ENCODE data around the gene HIPK2.

Gene HIPK2

DNA sequence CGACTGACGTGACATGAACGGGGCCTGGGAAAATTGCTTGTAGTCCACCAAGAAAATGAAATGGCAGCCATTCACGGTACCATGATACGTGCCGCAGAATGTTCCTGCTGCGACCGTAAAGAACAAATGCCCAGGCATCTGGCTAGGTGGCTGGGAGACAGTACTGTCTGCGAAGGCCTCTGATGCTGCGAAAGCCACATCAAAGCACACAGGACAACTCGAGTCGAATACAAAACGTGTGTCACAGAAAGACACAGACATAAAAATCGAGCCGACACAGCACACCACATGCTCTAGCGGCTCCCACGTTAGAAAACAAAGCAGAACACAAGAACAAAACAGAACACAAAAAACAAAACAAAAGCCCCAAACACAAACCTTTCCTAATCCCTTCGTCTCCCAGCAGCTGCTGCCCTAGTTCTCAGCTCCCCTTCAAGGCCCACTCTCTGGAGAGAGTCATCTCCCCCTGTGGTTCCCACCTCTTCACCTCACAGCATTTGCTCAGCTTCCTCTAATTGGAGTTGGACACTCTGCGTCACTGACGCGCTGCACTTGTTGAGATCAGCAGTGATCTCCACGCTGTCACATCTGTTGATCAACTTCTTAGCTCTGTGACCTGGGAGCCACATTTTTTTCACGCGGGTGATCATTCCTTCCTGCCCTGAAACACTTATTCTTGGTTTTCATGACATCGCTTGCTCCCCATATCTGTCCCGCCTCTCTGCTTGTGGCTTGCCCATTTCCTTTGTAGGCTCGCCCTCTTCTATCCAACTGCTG lies 142.1 kb downstream of the HIPK2 start:
- Histone ChIP-seq H3K4me3 (no peak overlapping the region), H3K27ac (no peak overlapping the region), H3K36me3 (ENCODE audit: insufficient read depth, low read length) (no peaks in the 10 kb centered on the region), H3K9ac (ENCODE audit: insufficient read length) (no peak overlapping the region), H3K9me3 (ENCODE audit: low read depth, low read length) (no peaks in the 10 kb centered on the region)
- no peak for DNase-seq (ENCODE audit: low read depth, low spot score)
- TF ChIP-seq FOXP2 (optimal IDR thresholded peaks at IDR 0.05; ENCODE audit: control extremely low read depth, extremely low read length, insufficient read depth) = no peak

GRCh38 chr7:139634087-139634486 lies 143.7 kb downstream of the HIPK2 start:
- H3K9ac ChIP-seq (ENCODE audit: insufficient read length) = no peak overlapping the region
- TF ChIP-seq EZH2 (IDR thresholded peaks at IDR 0.05) = no peak
- TF ChIP-seq POLR2AphosphoS5 (IDR thresholded peaks at IDR 0.05; ENCODE audit: borderline replicate concordance, low read depth, low read length) = no peak
- no peak for TF ChIP-seq FOXP2 (optimal IDR thresholded peaks at IDR 0.05; ENCODE audit: control extremely low read depth, extremely low read length, insufficient read depth)
- H3K9me3 ChIP-seq (ENCODE audit: low read depth, low read length) = no peaks in the 10 kb centered on the region
- no peak for DNase-seq (ENCODE audit: low read depth, low spot score)
- no peaks in the 10 kb centered on the region for H3K36me3 ChIP-seq (ENCODE audit: insufficient read depth, low read length)
- no peak overlapping the region for H3K4me3 ChIP-seq
- H3K27ac ChIP-seq = no peak overlapping the region

DNA sequence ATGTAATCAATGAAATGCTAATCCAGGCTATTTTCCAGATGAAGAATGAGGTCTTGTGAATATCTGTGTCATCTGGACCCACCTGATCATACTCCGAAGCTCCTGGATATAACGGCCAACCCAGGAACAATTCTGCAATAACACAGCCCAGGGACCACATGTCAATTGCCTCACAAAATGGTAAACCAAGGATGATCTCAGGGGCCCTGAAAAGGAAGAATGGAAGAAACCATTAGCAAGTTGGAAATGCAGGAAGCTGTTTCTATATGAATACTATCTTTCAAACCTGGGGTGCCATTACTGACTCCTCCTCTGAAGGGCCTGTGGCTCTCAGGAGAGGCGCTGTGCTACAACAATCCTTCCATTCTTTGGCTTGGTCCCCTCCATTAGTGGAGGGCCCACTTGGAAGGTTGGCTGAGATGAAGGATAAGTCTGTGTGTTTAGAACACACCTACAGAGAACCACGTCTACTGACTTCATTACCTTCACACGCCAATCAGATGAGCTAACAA lies 146.2 kb downstream of the HIPK2 start:
- H3K36me3 ChIP-seq (ENCODE audit: insufficient read depth, low read length) = no peaks in the 10 kb centered on the region
- H3K9me3 ChIP-seq (ENCODE audit: low read depth, low read length) = no peaks in the 10 kb centered on the region

GRCh38 chr7:139630643-139631519 lies 146.9 kb downstream of the HIPK2 start:
- no peaks in the 10 kb centered on the region for H3K36me3 ChIP-seq (ENCODE audit: insufficient read depth, low read length)

More for the DNA sequence above, 146.2 kb downstream of the HIPK2 start:
- DNase-seq (ENCODE audit: low read depth, low spot score) = no peak
- Histone ChIP-seq H3K9ac (ENCODE audit: insufficient read length) (no peak overlapping the region), H3K4me3 (no peak overlapping the region), H3K27ac (no peak overlapping the region)
- no peak for TF ChIP-seq POLR2AphosphoS5 (IDR thresholded peaks at IDR 0.05; ENCODE audit: borderline replicate concordance, low read depth, low read length)
- TF ChIP-seq EZH2 (IDR thresholded peaks at IDR 0.05) = no peak
- no peak for TF ChIP-seq FOXP2 (optimal IDR thresholded peaks at IDR 0.05; ENCODE audit: control extremely low read depth, extremely low read length, insufficient read depth)

DNA sequence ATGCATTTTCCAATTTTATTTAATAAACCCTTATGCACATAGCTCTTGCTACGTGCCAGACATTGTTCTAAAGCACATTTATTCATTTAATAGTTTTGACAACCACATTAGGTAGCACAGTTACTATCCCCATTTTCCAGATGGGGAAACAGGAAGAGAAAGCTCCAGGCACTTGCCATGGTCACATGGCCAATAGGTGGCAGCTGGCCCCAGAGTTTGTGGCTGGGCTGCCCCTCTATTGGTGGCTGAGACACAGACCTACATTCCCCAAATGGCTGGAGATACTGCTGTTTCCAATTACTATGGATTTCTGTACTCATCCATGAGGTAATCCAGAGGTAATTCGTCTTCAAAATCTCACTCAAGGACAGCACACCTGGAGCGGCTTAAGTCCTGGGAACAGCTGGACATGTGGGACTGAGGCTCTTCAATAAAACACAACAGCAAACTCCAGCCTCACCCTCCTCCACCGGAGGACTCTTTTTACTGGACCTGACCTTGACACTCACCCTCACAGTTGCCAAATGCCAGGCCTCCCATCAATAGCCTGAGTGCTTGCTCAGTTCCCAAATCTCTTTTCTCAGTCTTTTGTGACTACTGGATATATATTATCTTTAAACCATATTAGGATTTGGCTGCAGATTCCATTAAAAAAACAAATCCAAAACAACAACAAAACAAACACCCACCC lies 148.3 kb downstream of the HIPK2 start:
- H3K27ac ChIP-seq = no peak overlapping the region
- no peaks in the 10 kb centered on the region for H3K9me3 ChIP-seq (ENCODE audit: low read depth, low read length)
- no peak overlapping the region for H3K4me3 ChIP-seq
- TF ChIP-seq EZH2 (IDR thresholded peaks at IDR 0.05) = no peak
- no peak for TF ChIP-seq POLR2AphosphoS5 (IDR thresholded peaks at IDR 0.05; ENCODE audit: borderline replicate concordance, low read depth, low read length)
- TF ChIP-seq FOXP2 (optimal IDR thresholded peaks at IDR 0.05; ENCODE audit: control extremely low read depth, extremely low read length, insufficient read depth) = no peak
- DNase-seq (ENCODE audit: low read depth, low spot score) = no peak
- H3K36me3 ChIP-seq (ENCODE audit: insufficient read depth, low read length) = no peaks in the 10 kb centered on the region
- H3K9ac ChIP-seq (ENCODE audit: insufficient read length) = no peak overlapping the region

More at GRCh38 chr7:139630643-139631519, 146.9 kb downstream of the HIPK2 start:
- H3K9ac ChIP-seq (ENCODE audit: insufficient read length) = no peak overlapping the region
- H3K27ac ChIP-seq = no peak overlapping the region
- no peak for DNase-seq (ENCODE audit: low read depth, low spot score)
- no peak overlapping the region for H3K4me3 ChIP-seq
- H3K9me3 ChIP-seq (ENCODE audit: low read depth, low read length) = no peaks in the 10 kb centered on the region
- TF ChIP-seq FOXP2 (optimal IDR thresholded peaks at IDR 0.05; ENCODE audit: control extremely low read depth, extremely low read length, insufficient read depth) (no peak), EZH2 (IDR thresholded peaks at IDR 0.05) (no peak), POLR2AphosphoS5 (IDR thresholded peaks at IDR 0.05; ENCODE audit: borderline replicate concordance, low read depth, low read length) (no peak)

GRCh38 chr7:139627831-139628230 lies 150.0 kb downstream of the HIPK2 start:
- no peaks in the 10 kb centered on the region for H3K9me3 ChIP-seq (ENCODE audit: low read depth, low read length)
- no peak for TF ChIP-seq FOXP2 (optimal IDR thresholded peaks at IDR 0.05; ENCODE audit: control extremely low read depth, extremely low read length, insufficient read depth)
- no peak for TF ChIP-seq POLR2AphosphoS5 (IDR thresholded peaks at IDR 0.05; ENCODE audit: borderline replicate concordance, low read depth, low read length)
- no peak for DNase-seq (ENCODE audit: low read depth, low spot score)
- H3K9ac ChIP-seq (ENCODE audit: insufficient read length) = no peak overlapping the region
- no peak overlapping the region for H3K27ac ChIP-seq
- H3K36me3 ChIP-seq (ENCODE audit: insufficient read depth, low read length) = no peaks in the 10 kb centered on the region
- no peak overlapping the region for H3K4me3 ChIP-seq

GRCh38 chr7:139626817-139627216 lies 151.0 kb downstream of the HIPK2 start:
- no peak overlapping the region for H3K27ac ChIP-seq
- DNase-seq (ENCODE audit: low read depth, low spot score) = no peak

GRCh38 chr7:139623518-139623917 lies 154.3 kb downstream of the HIPK2 start:
- H3K4me3 ChIP-seq = no peak overlapping the region
- no peak overlapping the region for H3K9ac ChIP-seq (ENCODE audit: insufficient read length)
- TF ChIP-seq EZH2 (IDR thresholded peaks at IDR 0.05) (no peak), POLR2AphosphoS5 (IDR thresholded peaks at IDR 0.05; ENCODE audit: borderline replicate concordance, low read depth, low read length) (peak; percentile 21; the same call in 1 of the 2 replicates)
- H3K36me3 ChIP-seq (ENCODE audit: insufficient read depth, low read length) = no peaks in the 10 kb centered on the region
- H3K9me3 ChIP-seq (ENCODE audit: low read depth, low read length) = no peaks in the 10 kb centered on the region
- H3K27ac ChIP-seq = no peak overlapping the region
- DNase-seq (ENCODE audit: low read depth, low spot score) = no peak

More at GRCh38 chr7:139626817-139627216, 151.0 kb downstream of the HIPK2 start:
- Histone ChIP-seq H3K36me3 (ENCODE audit: insufficient read depth, low read length) (no peaks in the 10 kb centered on the region), H3K9ac (ENCODE audit: insufficient read length) (no peak overlapping the region), H3K4me3 (no peak overlapping the region), H3K9me3 (ENCODE audit: low read depth, low read length) (no peaks in the 10 kb centered on the region)
- no peak for TF ChIP-seq FOXP2 (optimal IDR thresholded peaks at IDR 0.05; ENCODE audit: control extremely low read depth, extremely low read length, insufficient read depth)
- no peak for TF ChIP-seq EZH2 (IDR thresholded peaks at IDR 0.05)
- TF ChIP-seq POLR2AphosphoS5 (IDR thresholded peaks at IDR 0.05; ENCODE audit: borderline replicate concordance, low read depth, low read length) = no peak
